Effector CD8-positive, alpha-beta T cell (primary cell): ENCODE data around the gene FUT7.

Experiments used
- DNase-seq: peaks from one replicate; lab custom pipeline; 2025; lab: John Stamatoyannopoulos, UW
- total RNA-seq, 4 experiments: gene quantifications; one replicate each; lab custom pipeline; 2026; lab: John Stamatoyannopoulos, UW

Gene FUT7, protein sequence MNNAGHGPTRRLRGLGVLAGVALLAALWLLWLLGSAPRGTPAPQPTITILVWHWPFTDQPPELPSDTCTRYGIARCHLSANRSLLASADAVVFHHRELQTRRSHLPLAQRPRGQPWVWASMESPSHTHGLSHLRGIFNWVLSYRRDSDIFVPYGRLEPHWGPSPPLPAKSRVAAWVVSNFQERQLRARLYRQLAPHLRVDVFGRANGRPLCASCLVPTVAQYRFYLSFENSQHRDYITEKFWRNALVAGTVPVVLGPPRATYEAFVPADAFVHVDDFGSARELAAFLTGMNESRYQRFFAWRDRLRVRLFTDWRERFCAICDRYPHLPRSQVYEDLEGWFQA
- 0.19 to 4.2 (median 1.8) reads per million in 4 experiments for total RNA-seq

DNA sequence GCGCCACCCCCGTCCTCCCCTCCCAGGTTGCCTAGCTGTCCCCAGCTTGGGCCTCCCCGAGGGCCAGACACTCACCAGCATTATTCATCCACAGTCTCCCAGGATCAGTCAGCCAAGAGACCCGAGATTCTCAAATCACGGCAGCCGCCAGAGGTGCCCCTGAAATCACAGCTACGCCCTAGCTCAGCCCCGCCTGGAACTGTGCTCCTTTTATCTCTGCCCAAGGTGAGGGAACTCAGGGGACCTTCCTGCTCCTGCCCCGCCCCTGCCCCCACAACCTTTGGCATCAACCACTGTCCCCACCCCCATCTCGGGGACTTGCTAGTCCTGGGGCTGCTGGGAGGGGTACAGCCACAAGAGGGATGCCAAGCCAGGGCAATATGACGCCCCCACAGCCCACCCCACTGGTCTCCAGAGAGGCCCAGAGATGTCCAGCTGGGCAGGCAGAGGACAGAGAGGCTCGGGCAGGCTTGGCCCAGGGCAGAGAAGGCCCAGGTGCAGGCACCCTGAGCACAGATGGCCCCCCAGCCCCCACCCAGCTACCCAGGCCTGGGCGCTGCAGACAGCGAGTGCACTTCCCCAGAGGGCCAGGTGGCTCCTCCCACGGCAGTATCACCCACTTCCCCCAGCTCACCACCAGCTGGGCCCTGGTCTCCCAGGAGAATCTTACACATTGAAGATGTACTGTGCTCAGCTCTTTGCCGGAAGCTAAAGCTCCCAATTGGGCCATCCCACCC lies at the start of gene FUT7:
FUT7 (minus strand) TSS at position 185 of the 737 bp plus-strand sequence; CDS start at position 88, 97 bp downstream.
- peak; percentile 23 for DNase-seq

DNA sequence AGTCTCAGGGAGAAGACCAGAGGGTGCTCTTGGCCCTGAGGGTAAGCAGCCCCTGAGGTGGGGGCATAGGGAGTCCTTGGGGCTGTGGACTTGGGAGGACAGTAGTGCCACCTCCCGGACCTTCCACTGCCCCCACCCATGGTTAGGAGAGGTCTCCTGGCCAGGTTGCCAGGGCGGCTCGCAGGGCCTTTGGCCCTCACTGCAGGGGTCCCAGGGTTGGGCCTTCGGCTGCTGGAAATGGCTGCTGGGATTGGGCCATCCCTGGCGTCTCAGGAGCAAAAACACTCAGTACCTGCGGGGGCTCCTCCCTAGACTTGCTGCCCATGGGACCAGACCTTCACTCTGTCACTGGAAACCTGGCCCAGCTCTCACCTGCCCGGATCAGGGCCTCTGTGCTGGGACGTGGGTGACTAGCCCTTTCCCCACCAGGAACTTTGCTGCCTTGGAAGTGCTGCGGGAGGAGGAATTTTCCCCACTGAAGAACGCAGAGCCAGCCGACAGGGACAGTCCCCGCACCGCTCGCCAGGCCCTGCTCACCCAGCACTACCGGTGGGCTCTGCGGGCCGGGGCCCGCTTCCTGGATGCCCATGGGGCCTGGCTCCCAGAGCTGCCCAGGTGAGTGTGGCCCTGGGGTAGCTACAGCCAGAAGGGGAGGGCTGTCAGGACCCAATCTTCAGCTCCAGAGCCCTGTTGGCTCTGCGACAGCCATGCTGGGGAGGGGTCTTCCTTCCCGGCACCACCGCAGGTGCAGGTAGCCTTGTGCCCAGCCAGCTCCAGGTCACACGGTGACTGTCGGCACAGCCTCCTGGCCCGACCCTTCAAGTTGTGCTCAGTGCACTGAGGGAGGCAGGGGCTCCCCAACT lies 48.6 kb upstream of the FUT7 start:
- no peak for DNase-seq

DNA sequence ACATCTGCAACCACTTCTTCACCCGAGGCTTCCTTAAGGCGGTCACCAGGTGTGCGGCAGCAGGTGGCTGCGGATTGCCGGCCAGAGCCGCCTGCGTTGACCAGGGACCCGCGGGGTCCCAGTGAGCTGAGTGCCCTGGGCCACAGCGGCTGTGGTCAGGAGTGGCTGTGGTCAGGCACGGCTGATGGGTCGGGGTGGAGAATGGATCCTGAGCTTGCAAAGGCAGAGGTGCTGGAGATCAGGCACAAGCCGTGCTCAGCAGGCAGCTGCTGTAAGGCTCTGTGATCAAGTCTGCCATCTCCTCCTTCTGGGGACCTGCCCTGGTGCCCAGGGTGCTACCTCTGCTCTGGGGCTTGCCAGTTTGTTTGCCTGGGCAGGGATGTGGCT lies 47.5 kb upstream of the FUT7 start:
- no peak for DNase-seq

DNA sequence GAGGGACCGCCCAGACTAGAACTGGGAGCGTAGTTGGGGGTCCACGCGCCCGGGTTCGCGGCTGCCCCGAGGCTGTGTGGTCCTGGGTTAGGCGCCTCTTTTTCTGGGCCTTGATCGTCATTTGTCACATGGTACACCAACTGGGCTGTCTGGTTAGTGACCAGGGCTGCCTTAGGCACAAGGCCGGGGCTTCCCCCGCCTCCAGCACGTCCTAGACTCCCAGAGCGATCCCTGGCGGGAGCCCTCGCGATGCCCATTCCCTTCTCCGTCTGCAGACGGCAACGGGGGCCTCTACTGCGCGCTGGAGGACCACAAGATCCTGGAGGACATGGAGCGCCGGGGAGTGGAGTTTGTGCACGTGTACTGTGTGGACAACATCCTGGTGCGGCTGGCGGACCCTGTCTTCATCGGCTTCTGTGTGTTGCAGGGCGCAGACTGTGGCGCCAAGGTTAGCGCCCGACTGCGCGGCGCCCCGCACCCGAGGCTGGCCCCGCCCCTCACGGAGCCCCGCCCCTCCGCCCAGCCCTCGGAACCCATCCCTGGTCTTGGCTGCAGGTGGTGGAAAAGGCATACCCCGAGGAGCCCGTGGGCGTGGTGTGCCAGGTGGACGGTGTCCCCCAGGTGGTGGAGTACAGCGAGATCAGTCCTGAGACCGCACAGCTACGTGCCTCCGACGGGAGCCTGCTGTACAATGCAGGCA lies 47.0 kb upstream of the FUT7 start:
- no peak for DNase-seq

DNA sequence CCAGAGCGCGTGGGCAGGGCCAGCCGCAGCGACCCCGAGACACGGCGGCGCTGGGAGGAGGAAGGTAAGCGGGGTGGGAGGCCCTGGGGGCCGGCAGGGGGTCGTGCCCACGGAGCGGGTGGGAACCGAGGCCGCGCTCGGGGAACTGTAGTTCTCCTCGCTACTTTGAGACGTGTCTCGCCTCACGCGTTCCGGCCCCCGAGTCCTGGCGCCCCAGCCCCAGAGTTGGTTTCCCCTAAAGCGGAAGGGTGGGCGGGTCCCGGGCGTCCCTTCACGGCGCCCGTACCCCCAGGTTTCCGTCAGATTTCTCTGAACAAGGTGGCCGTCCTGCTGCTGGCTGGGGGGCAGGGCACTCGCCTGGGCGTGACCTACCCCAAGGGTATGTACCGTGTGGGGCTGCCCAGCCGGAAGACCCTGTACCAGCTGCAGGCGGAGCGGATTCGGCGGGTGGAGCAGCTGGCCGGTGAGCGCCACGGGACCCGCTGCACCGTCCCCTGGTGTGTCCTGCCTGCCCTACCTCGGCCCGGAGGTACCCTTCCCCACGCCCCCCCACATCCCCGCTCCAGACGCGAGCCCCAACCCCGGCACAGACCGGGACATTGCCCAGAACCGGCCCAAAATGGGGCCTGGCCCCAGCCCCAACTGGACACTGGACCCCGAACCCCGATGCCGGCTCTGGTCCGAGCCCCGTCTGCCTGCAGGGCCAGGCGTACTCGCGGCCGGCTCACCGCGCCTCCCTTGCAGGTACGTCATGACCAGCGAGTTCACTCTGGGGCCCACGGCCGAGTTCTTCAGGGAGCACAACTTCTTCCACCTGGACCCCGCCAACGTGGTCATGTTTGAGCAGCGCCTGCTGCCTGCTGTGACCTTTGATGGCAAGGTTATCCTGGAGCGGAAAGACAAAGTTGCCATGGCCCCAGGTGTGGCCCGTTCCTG lies 46.1 kb upstream of the FUT7 start:
- peak; percentile 28 for DNase-seq

DNA sequence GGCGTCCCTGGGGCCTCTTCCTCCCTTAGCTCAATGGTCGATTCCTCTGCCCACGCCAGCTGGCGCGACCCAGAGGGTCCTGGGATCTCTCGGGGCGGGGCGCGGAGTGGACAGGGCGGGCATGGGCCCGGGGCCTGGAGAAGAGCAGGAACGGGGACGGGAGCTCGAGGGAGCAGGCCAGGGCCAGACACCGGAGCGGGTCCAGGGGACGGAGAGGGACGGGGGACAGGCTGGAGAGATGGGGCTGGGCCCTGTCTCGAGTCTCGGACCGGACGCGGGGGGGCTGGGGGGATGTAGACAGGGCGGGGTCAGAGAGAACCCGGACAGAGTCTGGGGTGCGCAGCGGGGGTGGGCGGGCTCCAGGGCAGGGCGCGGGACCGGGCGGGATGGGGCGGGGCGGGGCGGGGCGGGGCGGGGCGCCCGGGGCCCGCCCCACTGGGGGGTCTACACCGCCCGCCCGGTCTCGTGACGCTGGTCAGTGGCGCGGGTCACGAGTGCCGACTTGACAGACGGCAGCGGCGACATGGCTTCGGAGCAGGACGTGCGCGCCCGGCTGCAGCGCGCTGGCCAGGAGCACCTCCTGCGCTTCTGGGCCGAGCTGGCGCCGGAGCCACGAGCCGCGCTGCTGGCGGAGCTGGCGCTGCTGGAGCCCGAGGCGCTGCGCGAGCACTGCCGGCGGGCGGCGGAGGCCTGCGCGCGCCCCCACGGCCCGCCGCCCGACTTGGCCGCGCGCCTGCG lies 45.3 kb upstream of the FUT7 start, which contains the start of gene UAP1L1:
UAP1L1 (plus strand) TSS at position 508 of the 738 bp plus-strand sequence; CDS start at position 524, 16 bp downstream.
- peak; percentile 37 for DNase-seq

DNA sequence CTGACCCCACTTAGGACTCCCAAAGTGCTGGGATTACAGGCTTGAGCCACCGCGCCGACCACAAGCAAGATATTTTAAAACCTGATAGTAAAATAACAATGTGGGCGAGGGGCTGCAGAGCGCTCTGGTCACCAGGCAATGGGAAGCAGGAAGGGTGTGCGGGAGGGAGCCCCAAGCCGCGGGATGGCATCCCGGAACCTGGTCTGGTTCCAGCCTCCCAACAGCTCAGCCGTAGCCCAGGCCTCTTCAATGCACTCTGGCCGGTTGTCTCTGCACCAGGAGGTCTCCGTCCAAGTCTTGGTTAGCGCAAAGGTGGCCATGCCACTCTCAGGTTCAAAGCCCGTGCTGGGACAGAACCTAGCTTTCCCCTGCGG lies 44.7 kb upstream of the FUT7 start:
- no peak for DNase-seq

DNA sequence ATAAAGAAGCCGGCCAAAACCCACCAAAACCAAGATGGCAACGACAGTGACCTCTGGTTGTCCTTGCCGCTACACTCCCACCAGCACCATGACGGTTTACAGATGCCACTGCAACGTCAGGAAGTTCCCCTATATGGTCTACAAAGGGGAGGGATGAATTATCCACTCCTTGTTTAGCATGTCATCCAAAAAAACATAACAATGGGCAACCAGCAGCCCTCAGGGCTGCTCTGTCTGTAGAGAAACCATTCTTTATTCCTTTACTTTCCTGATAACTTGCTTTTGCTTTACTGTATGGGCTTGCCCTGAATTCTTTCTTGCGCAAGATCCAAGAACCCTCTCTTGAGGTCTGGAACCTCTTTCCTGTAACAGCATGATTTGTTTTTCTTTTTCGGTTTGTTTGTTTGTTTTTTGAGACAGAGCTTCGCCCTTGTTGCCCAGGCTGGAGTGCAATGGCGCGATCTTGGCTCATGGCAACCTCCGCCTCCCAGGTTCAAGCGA lies 43.4 kb upstream of the FUT7 start:
- no peak for DNase-seq

DNA sequence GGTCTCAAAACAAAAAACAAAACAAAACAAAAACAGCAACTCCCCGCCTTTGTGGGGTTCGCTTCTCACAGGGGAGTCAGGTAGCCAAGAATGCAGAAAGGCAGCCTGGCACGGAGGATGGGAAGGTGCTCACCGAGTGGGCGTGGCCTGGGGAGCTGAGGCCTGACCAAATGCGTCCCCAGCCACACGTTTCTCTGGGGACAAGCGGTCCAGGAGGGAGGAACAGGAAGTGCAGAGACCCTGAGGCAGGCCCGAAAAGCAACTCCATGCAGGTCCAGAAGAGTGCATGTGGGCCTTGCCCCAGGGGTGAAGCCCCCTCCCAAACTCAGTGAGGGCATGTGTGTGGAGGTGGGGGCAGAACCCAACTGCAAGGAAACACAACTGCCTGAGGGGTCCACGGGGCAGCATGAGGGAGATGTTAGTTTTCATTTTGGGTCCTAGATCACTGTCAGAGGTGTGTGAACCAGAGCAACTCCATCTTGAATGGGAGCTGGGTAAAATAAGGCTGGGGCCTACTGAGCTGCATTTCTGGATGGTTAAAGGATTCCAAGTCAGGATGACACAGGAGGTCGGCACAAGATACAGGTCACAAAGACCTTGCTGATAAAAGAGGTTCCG lies 42.9 kb upstream of the FUT7 start:
- no peak for DNase-seq

DNA sequence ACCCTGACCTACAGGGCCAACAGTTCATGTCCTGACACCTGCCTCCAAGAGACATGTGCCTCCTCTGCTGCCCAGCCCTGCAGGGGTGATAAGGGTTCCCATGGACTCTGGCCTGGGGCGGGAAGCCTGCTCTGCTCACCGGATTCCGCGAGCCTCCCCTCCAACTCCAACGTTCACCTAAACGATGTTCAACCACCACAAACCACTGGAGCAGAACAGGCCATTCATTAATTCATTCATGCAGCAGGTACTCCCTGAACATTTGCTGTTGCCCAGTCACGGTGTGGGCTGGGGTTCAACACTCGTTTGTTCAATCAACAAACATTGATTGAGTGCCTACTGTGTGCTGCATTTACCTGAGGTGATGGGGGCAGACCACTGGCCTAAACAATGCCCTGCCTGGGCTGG lies 42.1 kb upstream of the FUT7 start:
- DNase-seq = no peak

DNA sequence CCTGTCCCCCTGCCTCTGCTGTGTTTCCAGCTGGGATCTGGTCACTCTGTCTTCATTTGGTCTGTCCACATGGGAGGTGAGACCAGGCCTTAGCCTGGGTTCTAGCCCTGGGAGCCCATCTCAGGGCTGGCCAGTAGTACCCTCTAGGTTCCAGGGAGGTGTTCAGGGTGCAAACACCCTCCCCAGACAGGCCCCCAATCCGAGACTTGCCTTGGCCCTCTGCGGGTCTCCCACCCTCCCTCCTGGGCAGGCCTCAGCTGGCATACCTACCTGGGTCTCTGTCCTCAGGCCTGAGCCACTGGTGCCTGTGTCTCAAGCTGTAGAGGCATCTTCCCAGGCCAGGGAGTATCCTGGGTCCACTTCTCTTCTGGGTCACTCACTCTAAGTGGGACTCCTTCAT lies 39.4 kb upstream of the FUT7 start:
- no peak for DNase-seq

DNA sequence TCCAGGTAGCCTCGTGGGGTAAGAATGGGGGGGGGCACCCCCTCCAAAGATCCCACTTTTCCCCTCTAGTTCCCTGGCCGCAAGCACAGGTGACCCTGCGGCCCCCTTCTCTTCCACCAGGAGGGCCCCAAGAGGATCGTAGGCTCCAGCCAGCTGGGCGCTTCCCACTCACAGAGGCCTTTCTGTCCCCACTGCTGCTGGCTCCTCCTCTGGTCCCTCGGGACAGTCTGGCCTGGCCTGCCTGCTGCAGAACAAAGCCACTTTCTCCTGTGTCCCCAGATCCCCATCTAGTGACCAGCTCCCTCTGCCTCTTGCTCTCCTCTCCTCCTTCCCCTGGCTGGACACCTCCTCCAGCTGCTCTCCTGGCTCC lies 39.0 kb upstream of the FUT7 start:
- no peak for DNase-seq

DNA sequence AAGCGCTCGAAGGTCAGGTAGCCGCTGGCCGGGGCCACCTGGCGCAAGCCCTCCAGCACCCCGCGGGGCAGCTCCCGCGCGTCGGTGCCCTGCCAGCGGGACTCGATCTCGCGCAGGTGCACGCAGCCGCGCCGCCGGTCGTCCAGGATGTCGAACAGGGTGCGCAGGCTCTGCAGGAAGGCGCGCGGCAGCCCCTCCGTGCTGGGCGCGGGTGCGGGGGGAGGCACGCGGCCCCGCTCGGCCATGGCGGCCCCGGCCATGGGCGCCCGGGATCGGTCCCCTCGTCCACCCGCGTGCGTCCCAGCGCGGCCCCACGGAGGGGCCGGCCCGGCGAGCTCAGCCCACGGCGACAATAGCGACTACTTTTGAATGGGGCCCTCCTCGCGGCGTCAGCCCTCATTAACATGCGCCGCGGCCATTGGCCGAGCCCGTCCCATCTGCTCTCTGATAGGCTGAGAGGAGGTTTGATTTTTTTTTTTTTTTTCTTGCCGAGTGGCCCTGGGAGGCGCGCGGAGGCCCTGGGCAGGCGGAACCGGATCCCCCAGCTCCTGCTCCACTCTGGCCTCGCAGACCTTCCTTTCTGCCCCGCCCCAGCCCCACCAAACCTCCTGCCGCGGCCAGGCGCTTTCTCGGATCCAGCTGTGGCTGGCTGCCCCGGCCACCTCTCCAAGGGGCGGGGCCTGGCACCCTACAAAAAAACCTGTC lies 38.5 kb upstream of the FUT7 start, which contains the start of gene SAPCD2:
SAPCD2 (minus strand) TSS at position 357 of the 705 bp plus-strand sequence; CDS start at position 260, 97 bp downstream.
- peak; percentile 76 for DNase-seq

DNA sequence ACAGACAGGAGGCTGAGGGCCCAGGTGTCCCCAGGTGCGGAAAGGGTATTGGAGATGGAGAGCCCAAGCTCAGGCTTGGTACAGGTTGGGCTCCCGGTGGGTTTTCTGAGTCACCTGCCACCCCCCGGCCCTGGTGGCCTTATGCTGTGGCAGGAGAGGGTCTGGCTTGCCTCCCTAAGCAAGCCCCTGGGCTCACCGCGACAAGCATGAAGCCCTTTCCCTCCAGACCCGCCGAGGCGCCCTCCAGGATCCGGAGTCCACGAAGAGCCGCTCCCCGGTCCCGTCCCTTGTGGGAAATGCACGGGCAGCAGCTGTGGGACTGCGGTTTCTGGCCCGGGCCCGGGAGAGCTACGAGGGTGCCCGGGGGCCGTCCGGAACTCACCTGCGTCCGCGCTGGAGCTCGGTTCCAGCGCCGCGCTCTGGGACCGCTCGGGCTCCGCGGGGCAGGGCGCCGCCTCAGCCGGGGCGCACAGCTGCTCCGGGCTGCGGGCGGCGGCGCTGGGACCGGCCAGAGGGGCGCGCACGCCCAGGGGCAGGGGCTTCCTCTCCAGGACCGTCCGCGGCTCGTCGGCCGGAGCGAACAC lies 37.7 kb upstream of the FUT7 start:
- no peak for DNase-seq

DNA sequence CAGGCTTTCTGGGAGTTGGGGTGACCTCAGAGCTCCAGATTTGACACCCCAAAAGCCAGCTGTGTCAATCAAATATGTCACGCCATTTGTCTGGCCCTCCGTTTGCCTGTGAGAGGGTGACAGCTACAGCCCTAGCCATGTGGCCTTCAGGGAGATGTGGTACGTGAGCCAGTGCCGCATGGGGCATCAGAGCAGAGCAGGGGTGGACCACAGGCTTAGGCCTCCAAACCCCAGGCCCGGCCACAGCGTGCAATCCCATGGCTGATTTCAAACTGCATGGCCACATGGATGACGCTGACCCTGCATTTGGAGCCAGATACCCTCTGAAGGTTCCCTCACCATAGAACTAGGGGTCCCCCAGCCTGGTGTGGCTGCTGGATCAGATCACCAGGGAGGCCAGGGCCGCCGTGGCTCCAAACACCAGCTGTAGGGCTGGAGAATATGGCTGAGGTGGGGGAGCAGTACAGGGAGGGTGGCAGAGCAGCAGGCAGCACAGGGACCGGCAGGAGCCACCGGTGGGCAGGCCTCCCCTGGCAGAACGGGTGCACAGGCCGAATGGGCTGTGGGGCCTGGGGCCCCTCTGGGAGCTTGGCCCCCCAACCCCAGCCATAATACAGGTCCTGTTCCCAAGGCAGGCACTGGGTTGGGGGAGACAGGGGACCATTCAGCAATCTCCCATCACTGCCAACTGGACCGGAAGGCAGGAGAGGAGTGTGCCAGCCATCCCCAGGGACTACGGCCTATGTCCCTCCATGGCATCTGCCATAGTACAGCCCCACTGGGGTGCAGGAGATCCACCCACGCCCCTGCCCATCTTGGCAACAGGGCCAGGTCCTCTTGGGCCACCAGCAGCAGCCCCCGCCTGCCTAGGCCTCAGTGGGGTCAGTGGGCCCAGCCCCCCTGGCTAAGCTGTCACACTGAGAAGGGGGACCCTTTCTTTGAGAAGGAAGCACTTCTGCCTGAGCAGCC lies 36.9 kb upstream of the FUT7 start:
- DNase-seq = no peak

DNA sequence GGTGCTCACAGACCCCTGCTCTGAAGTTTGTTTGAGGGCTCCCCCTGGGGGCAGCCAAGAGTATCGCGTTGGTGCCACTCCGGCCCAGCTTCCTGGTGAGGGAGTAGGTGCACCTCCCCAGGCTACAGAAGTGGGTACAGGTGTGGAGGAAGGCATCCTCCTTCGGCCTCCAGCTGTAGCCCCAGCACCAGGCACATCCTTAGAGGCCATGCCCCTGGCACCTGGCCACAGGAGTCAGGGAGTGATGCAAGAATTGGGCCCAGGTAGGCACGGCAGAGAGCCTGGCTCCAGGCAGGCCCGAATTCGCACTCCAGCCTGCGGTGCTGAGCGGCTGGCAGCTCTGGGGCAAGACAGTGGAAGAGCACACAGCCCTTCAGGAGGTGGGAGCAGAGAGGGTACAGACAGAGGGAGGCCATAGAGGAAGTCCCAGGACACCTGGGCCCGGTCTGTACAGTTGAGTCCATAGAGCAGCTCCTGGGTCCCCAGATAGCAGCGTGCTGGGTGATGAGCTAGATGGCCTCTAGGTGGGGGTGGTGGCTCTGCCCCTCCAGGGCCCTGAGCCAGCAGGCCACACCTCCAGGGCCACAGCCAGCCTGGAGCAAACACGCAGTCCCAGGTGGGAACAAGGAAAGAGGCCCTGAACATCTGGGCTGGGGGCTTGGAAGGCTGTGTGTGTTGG lies 36.1 kb upstream of the FUT7 start:
- DNase-seq = peak; percentile 76
